H1 (cell line): ENCODE measurements around the gene MPP2.

Experiments
- CEBPB ChIP-seq: IDR thresholded peaks from 2 replicates; pipeline ENCODE4 v1.6.1; 2012; ENCODE audit warnings: low read depth, low read length
- CTCF ChIP-seq, 3 experiments: IDR thresholded peaks; 1 replicate in 2 of 3; 2 replicates in 1 of 3; pipeline versions ENCODE4 v1.5.1 to v1.6.1; 2011; ENCODE audit warnings: low read length in 3 of 3, mild to moderate bottlenecking in 3 of 3, inconsistent platforms in 2 of 3, low read depth in 1 of 3, moderate library complexity in 1 of 3; ENCODE audit not compliant: insufficient read depth in 1 of 3; ENCODE audit errors: control extremely low read depth in 1 of 3
- EP300 ChIP-seq, 2 experiments: IDR thresholded peaks; 1 replicate in 1 of 2; 2 replicates in 1 of 2; pipeline ENCODE4 v1.6.1; 2011 to 2012; ENCODE audit warnings: low read depth in 2 of 2, low read length in 2 of 2, mild to moderate bottlenecking in 2 of 2, borderline replicate concordance in 1 of 2, inconsistent platforms in 1 of 2, moderate library complexity in 1 of 2
- EZH2 ChIP-seq: fragments of 200-600 bp; sonication (generic); IDR thresholded peaks from 2 replicates; pipeline ENCODE4 v1.7.1; 2012; ENCODE audit warnings: low read depth, mild to moderate bottlenecking, moderate library complexity, low read length, inconsistent platforms; ENCODE audit not compliant: severe bottlenecking
- GABPA ChIP-seq: IDR thresholded peaks from 2 replicates; pipeline ENCODE4 v1.6.1; 2011; ENCODE audit warnings: mild to moderate bottlenecking, low read length, moderate library complexity, borderline replicate concordance; ENCODE audit not compliant: insufficient read depth
- HDAC6 ChIP-seq: IDR thresholded peaks from one replicate; pipeline ENCODE4 v1.7.1; 2012; ENCODE audit warnings: low read depth, mild to moderate bottlenecking, inconsistent platforms, low read length, moderate library complexity
- PHF8 ChIP-seq: fragments of 200-600 bp; sonication (generic); conservative IDR thresholded peaks from 2 replicates; pipeline ENCODE4 v1.7.1; 2012; ENCODE audit warnings: low read depth, mild to moderate bottlenecking, inconsistent platforms, low read length, moderate library complexity
- POLR2AphosphoS5 ChIP-seq: IDR thresholded peaks from 2 replicates; pipeline ENCODE4 v1.6.1; 2011; ENCODE audit warnings: low read depth, low read length
- SIX5 ChIP-seq: IDR thresholded peaks from 2 replicates; pipeline ENCODE4 v1.6.1; 2011; ENCODE audit warnings: mild to moderate bottlenecking, low read depth, low read length
- SRF ChIP-seq: IDR thresholded peaks from 2 replicates; pipeline ENCODE4 v1.6.1; 2011; ENCODE audit warnings: mild to moderate bottlenecking, low read depth, low read length, moderate library complexity
- TAF1 ChIP-seq: IDR thresholded peaks from 2 replicates; pipeline ENCODE4 v1.6.1; 2011; ENCODE audit warnings: mild to moderate bottlenecking, low read depth, low read length
- YY1 ChIP-seq: IDR thresholded peaks from 2 replicates; pipeline ENCODE4 v1.6.1; 2011; ENCODE audit warnings: low read depth, mild to moderate bottlenecking, low read length

- no peak for TF ChIP-seq POLR2AphosphoS5
- TF ChIP-seq EP300 (IDR thresholded peaks at IDR 0.05; ENCODE audit: borderline replicate concordance in 1 of 2, low read depth in 2 of 2, low read length in 2 of 2) = no peak
- no peak for TF ChIP-seq CTCF (IDR thresholded peaks at IDR 0.05; ENCODE audit: control extremely low read depth in 1 of 3, insufficient read depth in 1 of 3, low read depth in 1 of 3, low read length in 3 of 3)
- no peak for TF ChIP-seq PHF8
- no peak for TF ChIP-seq GABPA
- TF ChIP-seq EZH2 = no peak
- TF ChIP-seq TAF1 = no peak
- TF ChIP-seq SRF = no peak
- TF ChIP-seq HDAC6 = no peak
- no peak for TF ChIP-seq YY1
- TF ChIP-seq SIX5 = no peak
- TF ChIP-seq CEBPB = no peak
Measured at GRCh38 chr17:43915559-43915958, 8.2 kb upstream of the MPP2 start.
